B cell (primary cell): Measurements from ENCODE around the gene TPGS2. TPM values are rescaled to one million over a fixed set of nuclear protein-coding genes. Genes with fewer than 3 reads are reported as not detected.

Experiments used
- ATAC-seq: fragments of 200-7000 bp; cut with Tn5 transposase; one replicate; pipeline ENCODE4 v1.10.0; 2021; ENCODE audit warnings: low read depth, mild to moderate bottlenecking, moderate number of reproducible peaks, moderate library complexity
- CTCF ChIA-PET: fragments of 350-600 bp; sonication (Branson Sonifier 250); formaldehyde crosslinking; loops from one replicate; lab custom pipeline; 2021; ENCODE audit warnings: antibody characterized with exemption, inconsistent platforms; lab: Charles Lee
- POLR2A ChIA-PET: fragments of 350-600 bp; sonication (Branson Sonifier 250); formaldehyde crosslinking; loops from one replicate; lab custom pipeline; 2021; ENCODE audit warnings: antibody characterized with exemption; lab: Charles Lee
- DNase-seq: peaks from one replicate; pipeline ENCODE4 v3.0.0; 2013
- H2AFZ ChIP-seq: 2 replicates; pipeline ENCODE4 v1.6.1; 2012; ENCODE audit warnings: mild to moderate bottlenecking, low read depth, low read length; ENCODE audit not compliant: insufficient read depth, poor library complexity, severe bottlenecking
- H3K27ac ChIP-seq, 2 donors: 1 replicate in 1 of 2; 2 replicates in 1 of 2; pipeline ENCODE4 v1.5.1; 2012 to 2013; ENCODE audit warnings: low read length in 2 of 2, mild to moderate bottlenecking in 2 of 2, moderate library complexity in 1 of 2
- H3K27me3 ChIP-seq, 4 experiments: fragments of 200-600 bp in 1 of 4; sonication (generic) in 1 of 4; replicated peaks in 1 of 4; 1 replicate in 2 of 4; 2 replicates in 2 of 4; pipeline versions ENCODE4 v1.6.1 to v1.7.0; 2013 to 2016; ENCODE audit warnings: low read length in 3 of 4, mild to moderate bottlenecking in 2 of 4, mixed read lengths in 1 of 4, moderate library complexity in 1 of 4; ENCODE audit not compliant: insufficient read depth in 4 of 4, control insufficient read depth in 3 of 4; ENCODE audit errors: control extremely low read depth in 1 of 4
- H3K36me3 ChIP-seq, 2 experiments: replicated peaks in 1 of 2; 1 replicate in 1 of 2; 2 replicates in 1 of 2; pipeline versions ENCODE4 v1.6.1 to v1.7.1; 2013; ENCODE audit warnings: low read length in 1 of 2; ENCODE audit not compliant: insufficient read depth in 2 of 2, control insufficient read depth in 1 of 2; ENCODE audit errors: control extremely low read depth in 1 of 2, extremely low read depth in 1 of 2
- H3K4me1 ChIP-seq, 2 donors: fragments of 200-600 bp in 1 of 2; sonication (generic) in 1 of 2; 1 replicate in 1 of 2; 2 replicates in 1 of 2; pipeline versions ENCODE4 v1.5.1 to v1.6.1; 2013 to 2017; ENCODE audit warnings: low read length in 2 of 2; ENCODE audit not compliant: control insufficient read depth in 2 of 2, insufficient read depth in 2 of 2
- H3K4me2 ChIP-seq: replicated peaks from 2 replicates; pipeline ENCODE3; 2012; ENCODE audit warnings: mild to moderate bottlenecking, low read depth, low read length; ENCODE audit not compliant: poor library complexity, severe bottlenecking
- H3K4me3 ChIP-seq, 5 experiments: fragments of 200-600 bp in 1 of 5; sonication (generic) in 1 of 5; 1 replicate in 3 of 5; 2 replicates in 2 of 5; pipeline versions ENCODE4 v1.5.1 to v1.7.0; 2011 to 2016; ENCODE audit warnings: low read length in 4 of 5, mild to moderate bottlenecking in 4 of 5, low read depth in 2 of 5, control low read depth in 1 of 5, moderate library complexity in 1 of 5; ENCODE audit not compliant: insufficient read depth in 1 of 5; ENCODE audit errors: control extremely low read depth in 1 of 5, extremely low read depth in 1 of 5
- H3K79me2 ChIP-seq: fragments of 200-600 bp; sonication (generic); one replicate; pipeline ENCODE4 v1.6.0; 2016; ENCODE audit warnings: low read length; ENCODE audit not compliant: control insufficient read depth, insufficient read depth
- H3K9ac ChIP-seq: fragments of 200-600 bp; sonication (generic); 2 replicates; pipeline ENCODE4 v1.6.1; 2017; ENCODE audit warnings: mild to moderate bottlenecking, low read length, moderate library complexity
- H3K9me3 ChIP-seq, 3 donors: one replicate each; pipeline versions ENCODE4 v1.6.1 to v1.7.1; 2013; ENCODE audit warnings: low read length in 2 of 3; ENCODE audit not compliant: control insufficient read depth in 2 of 3, insufficient read depth in 1 of 3; ENCODE audit errors: control extremely low read depth in 1 of 3
- H4K20me1 ChIP-seq: 2 replicates; pipeline ENCODE4 v1.6.0; 2012; ENCODE audit warnings: mild to moderate bottlenecking, low read length; ENCODE audit not compliant: insufficient read depth, control insufficient read depth, poor library complexity, severe bottlenecking
- H3K27ac Mint-ChIP-seq: one replicate; pipeline ENCODE4 v1.8.0; 2021; ENCODE audit warnings: mixed read lengths
- H3K27me3 Mint-ChIP-seq: one replicate; pipeline ENCODE4 v1.8.0; 2021; ENCODE audit warnings: mixed read lengths
- H3K4me1 Mint-ChIP-seq: one replicate; pipeline ENCODE4 v1.8.0; 2021; ENCODE audit warnings: mixed read lengths
- H3K4me3 Mint-ChIP-seq: one replicate; pipeline ENCODE4 v1.8.0; 2021; ENCODE audit warnings: mixed read lengths
- H3K9me3 Mint-ChIP-seq: one replicate; pipeline ENCODE4 v1.8.0; 2022; ENCODE audit warnings: mixed read lengths; ENCODE audit not compliant: insufficient read depth
- EZH2 ChIP-seq: IDR thresholded peaks from 2 replicates; pipeline ENCODE4 v1.6.1; 2012; ENCODE audit warnings: borderline replicate concordance, low read depth, mild to moderate bottlenecking, moderate library complexity, low read length; ENCODE audit not compliant: insufficient read depth, poor library complexity, severe bottlenecking
- WGBS: methylation state at CpG from one replicate; pipeline ENCODE4 v1.1.5; 2013; ENCODE audit warnings: missing lambda C conversion rate; ENCODE audit not compliant: insufficient coverage; 5-methylcytosine and 5-hydroxymethylcytosine counted together
- intact Hi-C: fragments of 100-400 bp; cut with micrococcal nuclease; formaldehyde crosslinking; loops from one replicate; pipeline ENCODE4 v1.10.0; 2022
- polyA plus RNA-seq: library from polyadenylated mRNA; depleted of rRNA; stranded (reverse); fragments of >200 nt; gene quantifications from 2 replicates; pipeline ENCODE4 v1.2.3, GENCODE V29; 2012
- total RNA-seq, 2 donors: library from RNA; stranded (reverse); fragments of 120-200 nt in 1 of 2; gene quantifications; 1 replicate in 1 of 2; 2 replicates in 1 of 2; pipeline versions ENCODE4 v1.2.3 to v1.2.4, GENCODE V29; 2013 to 2022
- TF ChIP-seq, protein P1 (sequence below): fragments of 200-600 bp; IDR thresholded peaks from one replicate; pipeline ENCODE4 v1.8.0; 2022; ENCODE audit warnings: antibody characterized with exemption, mild to moderate bottlenecking

TPGS2 gene
- total and polyA plus RNA-seq, 2 donors (not counting 1 experiment from before 2014, with no cell fraction given) = 45.2 to 50.9 TPM

DNA sequence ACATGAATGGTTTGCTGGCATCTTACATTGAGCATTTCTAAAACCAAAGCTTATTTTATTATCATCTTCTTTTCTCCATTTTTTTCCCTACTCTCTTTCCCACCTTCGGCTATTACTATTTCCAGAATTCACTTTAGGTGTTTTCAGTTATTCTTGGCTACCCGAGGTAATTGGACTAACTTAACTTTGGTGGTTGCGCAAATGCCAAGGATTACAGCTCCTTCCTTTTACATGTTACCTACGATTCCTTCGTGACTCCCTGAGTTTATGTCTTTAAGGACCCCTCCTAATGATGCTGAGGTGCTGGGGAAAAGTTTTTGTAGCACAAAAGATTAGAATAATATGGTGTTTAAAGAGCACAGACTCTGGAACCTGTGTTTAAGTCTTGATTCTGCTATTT is 14.4 kb upstream of the TPGS2 start:
- Mint-ChIP-seq H3K9me3 (no peaks in the 10 kb centered on the region), H3K4me3 (no peak overlapping the region), H3K27ac (no peak overlapping the region), H3K27me3 (no peaks in the 10 kb centered on the region), H3K4me1 (no peaks in the 10 kb centered on the region)
- ATAC-seq (no peak), DNase-seq (no peak)
- WGBS = 93% methylated on average over 3 of the region's 5 CpGs
- Histone ChIP-seq H4K20me1 (no peaks in the 10 kb centered on the region), H3K9me3 (peaks cover 0 to 4% (median 3%) of the 10 kb centered on the region in 3 donors), H3K27ac (no peak overlapping the region), H3K4me3 (no peak overlapping the region), H3K79me2 (no peaks in the 10 kb centered on the region), H3K4me2 (no peak overlapping the region), H3K4me1 (no peaks in the 10 kb centered on the region), H3K36me3 (peaks cover 0 to under 1% of the 10 kb centered on the region in 2 experiments), H3K9ac (no peak overlapping the region), H3K27me3 (no peaks in the 10 kb centered on the region), H2AFZ (no peak overlapping the region)
- CTCF ChIA-PET = no interaction called here
- TF ChIP-seq EZH2 = no peak
- TF ChIP-seq, protein P1, sequence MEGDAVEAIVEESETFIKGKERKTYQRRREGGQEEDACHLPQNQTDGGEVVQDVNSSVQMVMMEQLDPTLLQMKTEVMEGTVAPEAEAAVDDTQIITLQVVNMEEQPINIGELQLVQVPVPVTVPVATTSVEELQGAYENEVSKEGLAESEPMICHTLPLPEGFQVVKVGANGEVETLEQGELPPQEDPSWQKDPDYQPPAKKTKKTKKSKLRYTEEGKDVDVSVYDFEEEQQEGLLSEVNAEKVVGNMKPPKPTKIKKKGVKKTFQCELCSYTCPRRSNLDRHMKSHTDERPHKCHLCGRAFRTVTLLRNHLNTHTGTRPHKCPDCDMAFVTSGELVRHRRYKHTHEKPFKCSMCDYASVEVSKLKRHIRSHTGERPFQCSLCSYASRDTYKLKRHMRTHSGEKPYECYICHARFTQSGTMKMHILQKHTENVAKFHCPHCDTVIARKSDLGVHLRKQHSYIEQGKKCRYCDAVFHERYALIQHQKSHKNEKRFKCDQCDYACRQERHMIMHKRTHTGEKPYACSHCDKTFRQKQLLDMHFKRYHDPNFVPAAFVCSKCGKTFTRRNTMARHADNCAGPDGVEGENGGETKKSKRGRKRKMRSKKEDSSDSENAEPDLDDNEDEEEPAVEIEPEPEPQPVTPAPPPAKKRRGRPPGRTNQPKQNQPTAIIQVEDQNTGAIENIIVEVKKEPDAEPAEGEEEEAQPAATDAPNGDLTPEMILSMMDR = no peak
- POLR2A ChIA-PET = no interaction called here
- intact Hi-C loops = no loop called here

- POLR2A ChIA-PET = no interaction called here
- H3K27me3 Mint-ChIP-seq = no peaks in the 10 kb centered on the region
These were observed 11.0 kb upstream of the TPGS2 start for GRCh38 chr18:36839835-36840234.

More at GRCh38 chr18:36839835-36840234, 11.0 kb upstream of the TPGS2 start:
- DNase-seq (no peak), ATAC-seq (no peak)
- H3K4me1 Mint-ChIP-seq = no peaks in the 10 kb centered on the region
- no peak overlapping the region for H2AFZ ChIP-seq
- no peak overlapping the region for H3K27ac ChIP-seq
- WGBS = 98% methylated on average over 3 of the region's 4 CpGs
- no peak overlapping the region for H3K9ac ChIP-seq
- no peaks in the 10 kb centered on the region for H3K79me2 ChIP-seq
- no peak for TF ChIP-seq EZH2
- TF ChIP-seq, protein P1 = no peak
- H3K9me3 Mint-ChIP-seq = no peaks in the 10 kb centered on the region
- no peak overlapping the region for H3K27ac Mint-ChIP-seq
- no peak overlapping the region for H3K4me2 ChIP-seq
- H3K4me1 ChIP-seq = no peaks in the 10 kb centered on the region
- H3K9me3 ChIP-seq = peaks cover 0 to 4% (median 4%) of the 10 kb centered on the region in 3 donors
- no peak overlapping the region for H3K4me3 Mint-ChIP-seq
- no peaks in the 10 kb centered on the region for H3K27me3 ChIP-seq
- CTCF ChIA-PET = interaction anchor here (0.6 kb wide), 1 partner anchor 13 kb away, joined by 3 read pairs; no protein-coding TSS in a partner anchor
- peaks cover 6 to 10% of the 10 kb centered on the region in 2 experiments for H3K36me3 ChIP-seq
- no peaks in the 10 kb centered on the region for H4K20me1 ChIP-seq
- no peak overlapping the region for H3K4me3 ChIP-seq
- intact Hi-C loops = no loop called here
